ENCODE measurements around the gene DOCK1.

DOCK1 gene

GRCh38 chr10:127100983-127101615 lies 195.9 kb downstream of the DOCK1 start:
- in situ Hi-C loops (cut with MboI; ENCODE audit: low sequenced_read_pairs, unreplicated experiment): no loop called here
- no peak for DNase-seq (ENCODE audit: low spot score)
- no peak for TF ChIP-seq CTCF (IDR thresholded peaks at IDR 0.05; ENCODE audit: borderline replicate concordance, control extremely low read depth, extremely low read depth, insufficient read depth, missing control alignments)

- in situ Hi-C loops (cut with MboI; ENCODE audit: low sequenced_read_pairs, unreplicated experiment): no loop called here
- no peak for TF ChIP-seq CTCF (IDR thresholded peaks at IDR 0.05; ENCODE audit: borderline replicate concordance, control extremely low read depth, extremely low read depth, insufficient read depth, missing control alignments)
Observed at GRCh38 chr10:127102176-127102575, 196.9 kb downstream of the DOCK1 start.

GRCh38 chr10:127115100-127115499 lies 209.9 kb downstream of the DOCK1 start:
- TF ChIP-seq CTCF (IDR thresholded peaks at IDR 0.05; ENCODE audit: borderline replicate concordance, control extremely low read depth, extremely low read depth, insufficient read depth, missing control alignments): no peak
- in situ Hi-C loops (cut with MboI; ENCODE audit: low sequenced_read_pairs, unreplicated experiment): no loop called here
- no peak for DNase-seq (ENCODE audit: low spot score)

More at GRCh38 chr10:127102176-127102575, 196.9 kb downstream of the DOCK1 start:
- no peak for DNase-seq (ENCODE audit: low spot score)

GRCh38 chr10:127117125-127117524 lies 211.9 kb downstream of the DOCK1 start:
- DNase-seq (ENCODE audit: low spot score): no peak
- in situ Hi-C loops (cut with MboI; ENCODE audit: low sequenced_read_pairs, unreplicated experiment): no loop called here
- no peak for TF ChIP-seq CTCF (IDR thresholded peaks at IDR 0.05; ENCODE audit: borderline replicate concordance, control extremely low read depth, extremely low read depth, insufficient read depth, missing control alignments)

- TF ChIP-seq CTCF (IDR thresholded peaks at IDR 0.05; ENCODE audit: borderline replicate concordance, control extremely low read depth, extremely low read depth, insufficient read depth, missing control alignments): no peak
- in situ Hi-C loops (cut with MboI; ENCODE audit: low sequenced_read_pairs, unreplicated experiment): no loop called here
Observed at GRCh38 chr10:127118034-127118433, 212.8 kb downstream of the DOCK1 start.

GRCh38 chr10:127119936-127120335 lies 214.7 kb downstream of the DOCK1 start:
- no peak for TF ChIP-seq CTCF (IDR thresholded peaks at IDR 0.05; ENCODE audit: borderline replicate concordance, control extremely low read depth, extremely low read depth, insufficient read depth, missing control alignments)
- in situ Hi-C loops (cut with MboI; ENCODE audit: low sequenced_read_pairs, unreplicated experiment): no loop called here

More at GRCh38 chr10:127118034-127118433, 212.8 kb downstream of the DOCK1 start:
- no peak for DNase-seq (ENCODE audit: low spot score)

More at GRCh38 chr10:127119936-127120335, 214.7 kb downstream of the DOCK1 start:
- DNase-seq (ENCODE audit: low spot score): no peak
